Daoy (cell line): ENCODE measurements around the gene RNF214. TPM values are rescaled to one million over a fixed set of nuclear protein-coding genes. Genes with fewer than 3 reads are reported as not detected.
A peak's percentile ranks its signal among the peaks of the same experiment; 100 is the strongest.
"Not testable (repeated sequence)": the region's sequence is repeated elsewhere in the genome, so short reads cannot be mapped to it uniquely, and the experiment has no call there.

ENCODE experiments used
- DNase-seq: peaks from one replicate; pipeline ENCODE4 v3.0.0-alpha.2; 2015; ENCODE audit warnings: low read depth
- total RNA-seq: library from RNA; depleted of rRNA; stranded (reverse); fragments of >200 nt; shearing (Covaris generic); gene quantifications from 2 replicates; pipeline ENCODE4 v1.2.3, GENCODE V29; 2014; rRNA removed

RNF214 gene
- total RNA-seq, 1 experiment from 2014 or later = 7.6 TPM

DNA sequence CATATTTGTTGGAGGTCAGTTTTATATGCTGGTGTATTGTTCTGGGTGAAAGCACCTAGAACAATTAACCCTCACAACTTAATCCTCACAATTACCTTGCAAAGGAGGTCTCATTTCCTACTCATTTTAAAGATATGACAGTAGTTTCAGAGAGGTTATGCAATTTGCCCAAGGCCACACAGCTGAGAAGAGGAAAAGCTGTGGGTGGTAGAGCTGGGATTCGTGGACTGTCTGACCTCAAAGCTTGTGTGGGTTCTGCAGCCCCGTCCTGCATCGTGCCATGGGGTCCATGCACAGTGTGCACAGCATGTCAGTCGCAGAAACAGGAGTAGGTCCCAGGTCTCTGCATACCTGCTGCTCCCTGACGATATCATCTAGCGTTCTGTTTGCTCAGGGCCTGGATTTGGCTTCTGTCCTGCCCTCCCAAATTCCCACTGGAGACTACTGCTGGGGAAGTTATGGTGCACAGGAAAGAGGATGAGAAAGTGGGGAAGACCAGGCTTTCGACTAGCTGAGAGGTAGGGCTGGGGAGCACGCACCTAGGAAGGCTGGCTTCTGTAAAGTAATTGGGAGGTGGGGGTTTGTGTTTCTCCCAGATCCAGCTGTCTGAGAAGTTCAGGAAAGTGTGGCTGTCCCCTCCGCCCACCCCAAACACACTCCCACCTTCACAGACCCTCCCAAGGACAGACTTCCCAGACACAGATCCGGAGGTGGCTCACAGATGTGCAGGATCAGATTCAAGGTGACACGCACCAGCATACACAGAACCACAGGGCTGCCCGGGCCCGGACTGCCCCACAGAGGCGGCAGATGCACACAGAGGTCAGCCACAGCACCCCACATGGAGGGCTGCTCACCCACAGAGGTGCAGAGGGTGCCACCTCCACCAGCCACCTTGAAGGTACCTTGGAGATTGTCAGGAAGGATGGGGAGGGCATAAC lies 81.6 kb downstream of the RNF214 start:
- no peak for DNase-seq

- peak; percentile 17 for DNase-seq
Measured at GRCh38 chr11:117314840-117315239, 82.4 kb downstream of the RNF214 start.

- peak; percentile 19 for DNase-seq
Measured at GRCh38 chr11:117315285-117316196, 83.1 kb downstream of the RNF214 start.

DNA sequence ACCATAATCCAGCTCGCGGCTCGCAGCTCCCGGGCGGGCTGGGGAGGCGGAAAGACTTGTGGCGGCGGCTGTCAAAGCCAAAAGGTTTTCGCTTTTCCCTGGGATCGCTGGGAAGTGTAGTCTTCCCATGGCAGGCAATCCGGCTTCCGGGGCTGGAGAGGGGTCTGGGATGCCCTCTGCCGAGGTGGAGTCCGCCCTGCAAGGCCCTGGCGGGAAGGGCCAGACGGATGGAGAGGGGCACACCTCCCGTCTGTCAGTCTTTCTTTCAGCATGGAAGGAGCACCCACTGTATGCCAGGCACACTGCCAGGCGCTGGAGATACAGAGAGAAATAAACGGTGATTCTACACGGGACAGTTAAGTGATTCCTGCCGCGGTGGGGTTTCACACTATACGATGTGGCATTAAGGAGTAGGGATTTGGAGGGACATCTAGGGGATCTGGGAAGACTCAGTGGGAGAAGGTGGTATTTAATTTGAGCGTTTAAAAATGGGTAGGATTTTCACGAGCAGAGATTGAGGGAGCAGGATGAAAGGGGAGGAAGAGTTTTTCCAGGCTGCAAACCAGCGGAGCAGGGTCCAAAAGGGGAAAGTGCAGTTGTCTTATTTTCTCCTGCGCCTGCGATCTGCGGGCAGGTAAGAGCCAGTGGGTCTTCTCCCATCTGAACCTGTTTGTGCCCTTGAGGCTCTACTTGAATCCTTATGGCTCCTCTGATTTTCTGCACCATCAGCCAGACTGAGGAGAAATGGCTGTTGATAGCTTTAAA lies 83.9 kb downstream of the RNF214 start, which contains the start of gene BACE1:
TSS of gene BACE1 (minus strand) at position 60 of the 765 bp plus-strand sequence. CDS start 461 bp downstream, outside the sequence.
- peak; percentile 89 for DNase-seq

DNA sequence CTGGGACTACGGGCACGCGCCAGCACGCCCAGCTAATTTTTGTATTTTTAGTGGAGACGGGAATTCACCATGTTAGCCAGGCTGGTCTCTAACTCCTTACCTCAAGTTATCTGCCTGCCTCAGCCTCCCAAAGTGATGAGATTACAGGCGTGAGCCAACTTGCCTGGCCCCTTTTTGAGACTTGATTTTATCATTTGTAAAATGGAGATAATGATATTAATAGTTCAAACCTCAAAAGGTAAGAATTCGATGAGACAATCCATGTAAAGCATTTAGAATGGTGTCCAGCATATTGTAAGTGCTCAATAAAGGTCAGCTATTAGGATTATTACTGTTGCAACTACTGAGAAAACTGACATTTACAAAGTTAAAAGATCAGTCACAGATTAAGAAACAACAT lies 86.3 kb downstream of the RNF214 start:
- no peak for DNase-seq

DNA sequence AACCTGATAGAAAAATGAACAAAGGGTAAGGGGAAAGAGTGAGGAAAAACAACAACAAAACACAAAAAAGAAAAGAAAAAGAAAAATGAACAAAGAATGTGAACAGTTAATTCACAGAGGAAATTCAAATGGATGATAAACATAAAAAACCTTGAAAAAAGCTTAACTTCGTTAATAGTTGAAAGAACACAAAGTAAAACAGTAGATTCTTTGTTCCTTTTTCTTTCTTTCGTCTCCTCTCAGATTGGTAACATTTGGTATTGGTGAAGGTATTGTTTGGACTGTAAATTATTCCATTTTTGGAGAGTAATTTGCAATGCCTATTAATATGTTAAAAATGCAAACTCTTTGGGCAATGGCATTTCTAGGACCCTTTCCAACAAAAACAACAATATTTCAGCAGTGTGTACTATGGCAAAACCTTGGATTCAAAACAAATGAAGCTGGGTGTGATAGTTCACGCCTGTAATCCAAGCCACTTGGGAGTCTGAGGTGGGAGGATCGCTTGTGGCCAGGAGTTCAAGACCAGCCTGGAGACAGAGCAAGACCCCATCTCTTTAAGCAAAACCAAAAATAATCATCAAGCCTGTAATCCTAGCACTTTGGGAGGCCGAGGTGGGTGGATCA lies 86.9 kb downstream of the RNF214 start:
- peak; percentile 14 for DNase-seq

GRCh38 chr11:117327255-117327566 lies 94.7 kb downstream of the RNF214 start:
- DNase-seq = not testable (repeated sequence)

DNA sequence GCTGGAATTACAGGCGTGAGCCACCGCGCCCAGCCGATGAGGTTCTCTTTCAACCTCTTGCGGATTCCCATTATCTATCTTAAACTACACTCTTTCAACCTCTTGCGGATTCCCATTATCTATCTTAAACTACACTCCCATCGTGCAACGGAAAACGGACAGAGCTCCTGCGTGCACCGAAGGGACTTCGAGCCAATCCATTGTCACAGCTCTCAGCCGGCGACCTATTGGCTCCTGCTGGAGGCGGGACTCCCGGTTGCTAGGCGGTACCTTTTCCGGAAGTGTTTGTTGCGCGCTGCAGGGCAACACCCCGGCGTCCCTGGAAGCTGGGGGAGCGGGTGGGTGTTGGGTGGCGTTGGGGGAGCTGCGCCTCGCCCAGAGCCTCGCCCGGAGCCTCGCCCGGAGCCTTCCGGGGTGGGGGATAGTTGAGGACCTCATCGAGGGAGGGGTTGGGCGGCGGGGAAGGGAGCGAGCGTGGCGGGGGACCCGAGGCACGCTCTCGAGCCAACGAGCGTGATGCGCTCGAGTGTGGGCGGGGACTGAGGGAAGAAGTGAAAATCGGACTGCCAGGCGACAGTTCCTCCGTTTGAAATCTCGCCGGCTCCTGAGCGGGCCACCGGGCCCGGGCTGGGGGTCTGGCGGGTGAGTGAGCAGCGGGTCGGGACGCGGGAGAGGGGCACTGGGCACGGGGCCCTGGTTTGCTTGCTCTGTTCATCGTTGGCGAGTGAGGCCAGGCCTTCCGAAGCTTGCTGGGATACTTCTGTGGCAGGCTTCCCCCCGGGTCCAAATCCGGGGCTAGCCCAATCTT lies 95.3 kb downstream of the RNF214 start, which contains the start of gene CEP164:
TSS of gene CEP164 (plus strand) at position 288 of the 808 bp plus-strand sequence. CDS start 10,733 bp downstream, outside the sequence.
- DNase-seq = peak; percentile 96

GRCh38 chr11:117328375-117329010 lies 96.0 kb downstream of the RNF214 start:
- peak; percentile 38 for DNase-seq

- no peak for DNase-seq
Measured at GRCh38 chr11:117332843-117333242, 100.4 kb downstream of the RNF214 start.

DNA sequence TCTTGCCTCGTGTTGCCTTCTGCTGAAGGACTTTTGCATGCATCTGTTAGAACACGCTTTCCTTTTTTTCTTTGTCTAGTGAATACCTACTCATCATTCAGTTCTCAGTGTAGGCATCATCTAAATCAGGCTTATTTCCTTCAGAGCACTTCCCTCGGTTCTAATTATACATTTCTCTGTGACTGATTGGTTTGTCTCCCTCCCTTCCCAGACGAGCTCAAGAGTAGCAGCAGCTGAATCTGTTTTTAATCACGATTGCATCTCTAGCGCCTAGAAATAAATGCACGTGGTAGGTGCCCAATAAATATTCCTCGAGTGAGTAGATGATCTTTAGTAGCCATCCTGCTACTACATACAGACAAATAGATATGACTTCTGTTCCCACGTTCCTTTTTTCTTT lies 101.4 kb downstream of the RNF214 start:
- no peak for DNase-seq

GRCh38 chr11:117334896-117335295 lies 102.4 kb downstream of the RNF214 start:
- no peak for DNase-seq

- DNase-seq = no peak
Measured at GRCh38 chr11:117335399-117335798, 102.9 kb downstream of the RNF214 start.

Other genes starting within 250 kb of the RNF214 start
- 8.2 and 9.7 TPM in 2 replicates for gene SIK3, start 134.2 kb upstream of the RNF214 start, total RNA-seq
- 112 and 123 TPM in 2 replicates for gene PAFAH1B2, start 88.4 kb upstream of the RNF214 start, total RNA-seq
- gene SIDT2, start 53.9 kb upstream of the RNF214 start, total RNA-seq = 3.3 and 5.1 TPM in 2 replicates
- 214 and 246 TPM in 2 replicates for gene TAGLN, start 33.3 kb upstream of the RNF214 start, total RNA-seq
- 33.7 and 38.0 TPM in 2 replicates for gene PCSK7, start 598 bp upstream of the RNF214 start, total RNA-seq
- 1.4 and 2.9 TPM in 2 replicates for gene BACE1-AS, start 58.7 kb downstream of the RNF214 start, total RNA-seq
- 9.3 and 14.8 TPM in 2 replicates for gene BACE1, start 83.6 kb downstream of the RNF214 start, total RNA-seq
- 28.0 and 31.0 TPM in 2 replicates for gene CEP164, start 95.2 kb downstream of the RNF214 start, total RNA-seq